ENCODE results near the gene CDHR5.

Gene CDHR5

GRCh38 chr11:608791-609251, 15.9 kb downstream of the CDHR5 start:
- DNase-seq: no peak

GRCh38 chr11:607971-608659, 16.6 kb downstream of the CDHR5 start:
- DNase-seq: no peak

GRCh38 chr11:607020-607780, 17.6 kb downstream of the CDHR5 start:
- DNase-seq: no peak

- no peak for DNase-seq
These were observed 18.5 kb downstream of the CDHR5 start for GRCh38 chr11:606245-606644.

GRCh38 chr11:605286-606129, 19.2 kb downstream of the CDHR5 start:
- DNase-seq: no peak

GRCh38 chr11:603154-603553, 21.6 kb downstream of the CDHR5 start:
- DNase-seq: no peak

- DNase-seq: no peak
These were observed 23.0 kb downstream of the CDHR5 start for GRCh38 chr11:601573-602245.

GRCh38 chr11:598005-598680, 26.6 kb downstream of the CDHR5 start:
- DNase-seq: no peak

- no peak for DNase-seq
These were observed 27.5 kb downstream of the CDHR5 start for GRCh38 chr11:597166-597725.

GRCh38 chr11:596374-596773, 28.4 kb downstream of the CDHR5 start:
- DNase-seq: no peak

- DNase-seq: no peak
These were observed 29.4 kb downstream of the CDHR5 start for GRCh38 chr11:595400-595799.

GRCh38 chr11:593347-593746, 31.4 kb downstream of the CDHR5 start:
- no peak for DNase-seq

GRCh38 chr11:592918-593317, 31.8 kb downstream of the CDHR5 start:
- no peak for DNase-seq

- no peak for DNase-seq
These were observed 32.3 kb downstream of the CDHR5 start for GRCh38 chr11:592501-592900.

- no peak for DNase-seq
These were observed 33.8 kb downstream of the CDHR5 start for GRCh38 chr11:590997-591396.

- no peak for DNase-seq
These were observed 35.0 kb downstream of the CDHR5 start for GRCh38 chr11:589798-590197.

GRCh38 chr11:587978-588380, 36.8 kb downstream of the CDHR5 start:
- DNase-seq: no peak

- no peak for DNase-seq
These were observed 37.2 kb downstream of the CDHR5 start for GRCh38 chr11:587546-587945.

GRCh38 chr11:586376-587316, 38.1 kb downstream of the CDHR5 start:
- no peak for DNase-seq

GRCh38 chr11:584287-584686, 40.5 kb downstream of the CDHR5 start:
- DNase-seq: no peak

GRCh38 chr11:581752-582151, 43.0 kb downstream of the CDHR5 start:
- DNase-seq: no peak
